ENCODE results near the gene TTI1.

Gene TTI1

GRCh38 chr20:38040276-38040675, 7.0 kb upstream of the TTI1 start:
- DNase-seq (ENCODE audit: insufficient read length, low spot score) = no peak
- no peak for FAIRE-seq
- TF ChIP-seq POLR2AphosphoS5 (IDR thresholded peaks at IDR 0.05; ENCODE audit: low read depth, low read length) (no peak), SPI1 (IDR thresholded peaks at IDR 0.05; ENCODE audit: low read depth, low read length) (no peak), POLR2A (IDR thresholded peaks at IDR 0.05; ENCODE audit: low read depth, low read length) (no peak), POU2F2 (IDR thresholded peaks at IDR 0.05; ENCODE audit: low read depth, low read length) (no peak), TAF1 (IDR thresholded peaks at IDR 0.05; ENCODE audit: low read depth, low read length) (no peak), PAX5 (IDR thresholded peaks at IDR 0.05; ENCODE audit: insufficient read depth, low read length, severe bottlenecking) (no peak)

- FAIRE-seq (no peak), DNase-seq (ENCODE audit: insufficient read length, low spot score) (no peak)
- TF ChIP-seq POU2F2 (IDR thresholded peaks at IDR 0.05; ENCODE audit: low read depth, low read length) (no peak), SPI1 (IDR thresholded peaks at IDR 0.05; ENCODE audit: low read depth, low read length) (no peak), POLR2A (IDR thresholded peaks at IDR 0.05; ENCODE audit: low read depth, low read length) (no peak)
Measured at GRCh38 chr20:38036366-38036765, 3.1 kb upstream of the TTI1 start.

- FAIRE-seq (no peak), DNase-seq (ENCODE audit: insufficient read length, low spot score) (no peak)
- TF ChIP-seq SPI1 (IDR thresholded peaks at IDR 0.05; ENCODE audit: low read depth, low read length) = no peak
- no peak for TF ChIP-seq PAX5 (IDR thresholded peaks at IDR 0.05; ENCODE audit: insufficient read depth, low read length, severe bottlenecking)
- TF ChIP-seq POLR2A (IDR thresholded peaks at IDR 0.05; ENCODE audit: low read depth, low read length) = no peak
- no peak for TF ChIP-seq POLR2AphosphoS5 (IDR thresholded peaks at IDR 0.05; ENCODE audit: low read depth, low read length)
- TF ChIP-seq TAF1 (IDR thresholded peaks at IDR 0.05; ENCODE audit: low read depth, low read length) = no peak
- TF ChIP-seq POU2F2 (IDR thresholded peaks at IDR 0.05; ENCODE audit: low read depth, low read length) = no peak
Measured at GRCh38 chr20:38034961-38035360, 1.7 kb upstream of the TTI1 start.

- DNase-seq (ENCODE audit: insufficient read length, low spot score) = no peak
- FAIRE-seq = no peak
- TF ChIP-seq POLR2AphosphoS5 (IDR thresholded peaks at IDR 0.05; ENCODE audit: low read depth, low read length) (no peak), TAF1 (IDR thresholded peaks at IDR 0.05; ENCODE audit: low read depth, low read length) (no peak), POU2F2 (IDR thresholded peaks at IDR 0.05; ENCODE audit: low read depth, low read length) (no peak), SPI1 (IDR thresholded peaks at IDR 0.05; ENCODE audit: low read depth, low read length) (no peak), POLR2A (IDR thresholded peaks at IDR 0.05; ENCODE audit: low read depth, low read length) (no peak), PAX5 (IDR thresholded peaks at IDR 0.05; ENCODE audit: insufficient read depth, low read length, severe bottlenecking) (no peak)
Measured at GRCh38 chr20:38034108-38034649, 923 bp upstream of the TTI1 start.

GRCh38 chr20:38032585-38033329, 499 bp downstream of the TTI1 start:
- FAIRE-seq = no peak

GRCh38 chr20:38031957-38032356, 1.3 kb downstream of the TTI1 start:
- DNase-seq (ENCODE audit: insufficient read length, low spot score) (no peak), FAIRE-seq (peak; percentile 16)
- no peak for TF ChIP-seq POLR2A (IDR thresholded peaks at IDR 0.05; ENCODE audit: low read depth, low read length)

More at GRCh38 chr20:38032585-38033329, 499 bp downstream of the TTI1 start:
- TF ChIP-seq SPI1 (IDR thresholded peaks at IDR 0.05; ENCODE audit: low read depth, low read length) (no peak), POU2F2 (IDR thresholded peaks at IDR 0.05; ENCODE audit: low read depth, low read length) (no peak), POLR2A (IDR thresholded peaks at IDR 0.05; ENCODE audit: low read depth, low read length) (no peak), PAX5 (IDR thresholded peaks at IDR 0.05; ENCODE audit: insufficient read depth, low read length, severe bottlenecking) (no peak), TAF1 (IDR thresholded peaks at IDR 0.05; ENCODE audit: low read depth, low read length) (no peak), POLR2AphosphoS5 (IDR thresholded peaks at IDR 0.05; ENCODE audit: low read depth, low read length) (no peak)
- no peak for DNase-seq (ENCODE audit: insufficient read length, low spot score)

- DNase-seq (ENCODE audit: insufficient read length, low spot score) = no peak
- no peak for FAIRE-seq
- TF ChIP-seq POU2F2 (IDR thresholded peaks at IDR 0.05; ENCODE audit: low read depth, low read length) (no peak), POLR2A (IDR thresholded peaks at IDR 0.05; ENCODE audit: low read depth, low read length) (no peak), PAX5 (IDR thresholded peaks at IDR 0.05; ENCODE audit: insufficient read depth, low read length, severe bottlenecking) (no peak), TAF1 (IDR thresholded peaks at IDR 0.05; ENCODE audit: low read depth, low read length) (no peak), POLR2AphosphoS5 (IDR thresholded peaks at IDR 0.05; ENCODE audit: low read depth, low read length) (no peak), SPI1 (IDR thresholded peaks at IDR 0.05; ENCODE audit: low read depth, low read length) (no peak)
Measured at GRCh38 chr20:38029453-38029852, 3.8 kb downstream of the TTI1 start.

GRCh38 chr20:38024496-38024895, 8.8 kb downstream of the TTI1 start:
- TF ChIP-seq TAF1 (IDR thresholded peaks at IDR 0.05; ENCODE audit: low read depth, low read length) (no peak), PAX5 (IDR thresholded peaks at IDR 0.05; ENCODE audit: insufficient read depth, low read length, severe bottlenecking) (no peak), POU2F2 (IDR thresholded peaks at IDR 0.05; ENCODE audit: low read depth, low read length) (no peak), POLR2AphosphoS5 (IDR thresholded peaks at IDR 0.05; ENCODE audit: low read depth, low read length) (no peak), SPI1 (IDR thresholded peaks at IDR 0.05; ENCODE audit: low read depth, low read length) (no peak), POLR2A (IDR thresholded peaks at IDR 0.05; ENCODE audit: low read depth, low read length) (no peak)
- DNase-seq (ENCODE audit: insufficient read length, low spot score) = no peak
- FAIRE-seq = no peak

- FAIRE-seq = no peak
Measured at GRCh38 chr20:38023181-38024001, 9.9 kb downstream of the TTI1 start.

More at GRCh38 chr20:38023181-38024001, 9.9 kb downstream of the TTI1 start:
- no peak for DNase-seq (ENCODE audit: insufficient read length, low spot score)
- no peak for TF ChIP-seq POU2F2 (IDR thresholded peaks at IDR 0.05; ENCODE audit: low read depth, low read length)
- TF ChIP-seq PAX5 (IDR thresholded peaks at IDR 0.05; ENCODE audit: insufficient read depth, low read length, severe bottlenecking) = no peak
- no peak for TF ChIP-seq POLR2A (IDR thresholded peaks at IDR 0.05; ENCODE audit: low read depth, low read length)
- TF ChIP-seq SPI1 (IDR thresholded peaks at IDR 0.05; ENCODE audit: low read depth, low read length) = no peak
- no peak for TF ChIP-seq POLR2AphosphoS5 (IDR thresholded peaks at IDR 0.05; ENCODE audit: low read depth, low read length)
- TF ChIP-seq TAF1 (IDR thresholded peaks at IDR 0.05; ENCODE audit: low read depth, low read length) = no peak
